ENCODE results near the gene SPART.

DNA sequence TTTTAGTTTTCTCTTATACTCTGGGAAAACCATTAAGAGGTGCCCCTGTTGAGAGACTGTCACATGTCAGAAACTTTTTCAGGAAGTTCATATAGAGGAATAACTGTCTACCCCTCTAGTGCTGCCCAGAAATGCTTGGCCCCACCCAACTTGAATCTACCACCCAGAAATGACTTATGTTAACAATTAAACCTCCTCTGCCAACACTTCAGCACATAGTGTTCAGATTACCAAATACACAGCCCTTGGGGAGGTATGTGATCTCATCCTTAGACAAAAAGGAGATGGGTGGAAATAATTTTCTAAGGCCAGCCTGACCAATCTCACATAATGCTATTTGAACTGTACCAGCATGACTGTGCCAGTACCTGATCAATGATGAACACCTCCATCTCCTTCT, 84.2 kb downstream of the SPART start:
- TF ChIP-seq, protein P1, sequence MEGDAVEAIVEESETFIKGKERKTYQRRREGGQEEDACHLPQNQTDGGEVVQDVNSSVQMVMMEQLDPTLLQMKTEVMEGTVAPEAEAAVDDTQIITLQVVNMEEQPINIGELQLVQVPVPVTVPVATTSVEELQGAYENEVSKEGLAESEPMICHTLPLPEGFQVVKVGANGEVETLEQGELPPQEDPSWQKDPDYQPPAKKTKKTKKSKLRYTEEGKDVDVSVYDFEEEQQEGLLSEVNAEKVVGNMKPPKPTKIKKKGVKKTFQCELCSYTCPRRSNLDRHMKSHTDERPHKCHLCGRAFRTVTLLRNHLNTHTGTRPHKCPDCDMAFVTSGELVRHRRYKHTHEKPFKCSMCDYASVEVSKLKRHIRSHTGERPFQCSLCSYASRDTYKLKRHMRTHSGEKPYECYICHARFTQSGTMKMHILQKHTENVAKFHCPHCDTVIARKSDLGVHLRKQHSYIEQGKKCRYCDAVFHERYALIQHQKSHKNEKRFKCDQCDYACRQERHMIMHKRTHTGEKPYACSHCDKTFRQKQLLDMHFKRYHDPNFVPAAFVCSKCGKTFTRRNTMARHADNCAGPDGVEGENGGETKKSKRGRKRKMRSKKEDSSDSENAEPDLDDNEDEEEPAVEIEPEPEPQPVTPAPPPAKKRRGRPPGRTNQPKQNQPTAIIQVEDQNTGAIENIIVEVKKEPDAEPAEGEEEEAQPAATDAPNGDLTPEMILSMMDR (conservative IDR thresholded peaks at IDR 0.05; ENCODE audit: low read length): no peak
- no peak for TF ChIP-seq EZH2phosphoT487 (IDR thresholded peaks at IDR 0.05; ENCODE audit: borderline replicate concordance)
